Measurements from ENCODE around the gene PI4KB.

DNA sequence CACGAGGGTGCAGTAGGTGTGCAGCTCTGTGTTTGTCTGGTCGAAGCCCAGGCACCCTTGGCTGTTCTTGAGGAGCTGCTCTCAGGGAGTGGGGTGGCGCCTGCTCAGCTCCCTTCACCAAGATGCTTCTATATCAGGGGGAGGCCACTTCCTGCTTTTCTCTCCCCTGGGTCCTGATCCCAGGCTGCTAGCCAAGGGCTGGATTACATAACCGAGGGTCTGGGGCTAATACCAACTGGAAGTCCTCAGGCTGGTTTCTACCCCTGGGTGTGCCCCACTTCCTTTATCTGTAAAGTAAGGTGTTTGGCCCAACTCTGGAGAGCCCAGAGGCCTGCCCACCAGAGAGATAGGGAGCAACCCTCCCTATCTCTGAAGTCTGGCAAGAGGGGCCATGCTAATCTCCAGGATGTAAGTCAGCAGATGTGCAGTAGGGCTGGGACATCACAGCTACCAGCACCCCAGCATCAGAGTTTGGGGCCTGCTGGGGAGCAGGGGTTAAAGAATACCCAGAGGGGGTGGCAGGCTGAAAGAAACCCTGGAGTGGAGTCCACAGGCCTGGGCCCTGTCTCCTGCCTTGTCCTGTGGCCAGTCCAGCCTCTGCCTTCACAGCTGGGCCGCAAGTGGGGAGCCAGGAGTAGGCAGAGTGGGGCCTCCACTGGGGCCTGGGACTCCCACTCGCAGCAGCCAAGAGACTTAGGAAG lies 43.1 kb upstream of the PI4KB start:
- TF ChIP-seq, protein P1, sequence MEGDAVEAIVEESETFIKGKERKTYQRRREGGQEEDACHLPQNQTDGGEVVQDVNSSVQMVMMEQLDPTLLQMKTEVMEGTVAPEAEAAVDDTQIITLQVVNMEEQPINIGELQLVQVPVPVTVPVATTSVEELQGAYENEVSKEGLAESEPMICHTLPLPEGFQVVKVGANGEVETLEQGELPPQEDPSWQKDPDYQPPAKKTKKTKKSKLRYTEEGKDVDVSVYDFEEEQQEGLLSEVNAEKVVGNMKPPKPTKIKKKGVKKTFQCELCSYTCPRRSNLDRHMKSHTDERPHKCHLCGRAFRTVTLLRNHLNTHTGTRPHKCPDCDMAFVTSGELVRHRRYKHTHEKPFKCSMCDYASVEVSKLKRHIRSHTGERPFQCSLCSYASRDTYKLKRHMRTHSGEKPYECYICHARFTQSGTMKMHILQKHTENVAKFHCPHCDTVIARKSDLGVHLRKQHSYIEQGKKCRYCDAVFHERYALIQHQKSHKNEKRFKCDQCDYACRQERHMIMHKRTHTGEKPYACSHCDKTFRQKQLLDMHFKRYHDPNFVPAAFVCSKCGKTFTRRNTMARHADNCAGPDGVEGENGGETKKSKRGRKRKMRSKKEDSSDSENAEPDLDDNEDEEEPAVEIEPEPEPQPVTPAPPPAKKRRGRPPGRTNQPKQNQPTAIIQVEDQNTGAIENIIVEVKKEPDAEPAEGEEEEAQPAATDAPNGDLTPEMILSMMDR (conservative IDR thresholded peaks at IDR 0.05; ENCODE audit: low read length): no peak
- no peak for TF ChIP-seq EZH2phosphoT487 (IDR thresholded peaks at IDR 0.05; ENCODE audit: borderline replicate concordance)

Data from Loucy (cell line).